MCF 10A (cell line): ENCODE results near the gene ADAM17. TPM values are rescaled to one million over a fixed set of nuclear protein-coding genes. Genes with fewer than 3 reads are reported as not detected.
"Not testable (repeated sequence)": the region's sequence is repeated elsewhere in the genome, so short reads cannot be mapped to it uniquely, and the experiment has no call there.

Experiments used
- BruUV-seq: library from RNA; stranded (reverse); fragments of 400-500 nt; replicated peaks from 2 replicates; lab custom pipeline; 2021; lab: Mats Ljungman, UMichigan
- CTCF ChIA-PET: fragments of 300-600 bp; sonication (Branson Sonifier 250); formaldehyde crosslinking; extraction: SDS; loops from one replicate; lab custom pipeline; 2021; ENCODE audit warnings: antibody characterized with exemption, inconsistent platforms; lab: Yijun Ruan, JAX
- POLR2A ChIA-PET: fragments of 300-600, 350-650 bp; sonication (Branson Sonifier 250); formaldehyde crosslinking; extraction: SDS; loops from one replicate; lab custom pipeline; 2020; ENCODE audit warnings: antibody characterized with exemption, inconsistent platforms; lab: Yijun Ruan, JAX
- DNase-seq: peaks from one replicate; pipeline ENCODE4 v3.0.0-alpha.2; 2018; ENCODE audit not compliant: unreplicated experiment
- H3K27ac Mint-ChIP-seq: one replicate; pipeline ENCODE4 v1.8.0; 2022; ENCODE audit warnings: mild to moderate bottlenecking, low read depth, mixed read lengths; ENCODE audit not compliant: unreplicated experiment
- H3K27me3 Mint-ChIP-seq: one replicate; pipeline ENCODE4 v1.8.0; 2022; ENCODE audit warnings: mixed read lengths; ENCODE audit not compliant: insufficient read depth, unreplicated experiment
- H3K36me3 Mint-ChIP-seq: one replicate; pipeline ENCODE4 v1.8.0; 2022; ENCODE audit warnings: mild to moderate bottlenecking, moderate library complexity, mixed read lengths; ENCODE audit not compliant: insufficient read depth, unreplicated experiment
- H3K4me1 Mint-ChIP-seq: one replicate; pipeline ENCODE4 v1.8.0; 2022; ENCODE audit warnings: mixed read lengths; ENCODE audit not compliant: insufficient read depth, unreplicated experiment
- H3K4me3 Mint-ChIP-seq: one replicate; pipeline ENCODE4 v1.8.0; 2022; ENCODE audit warnings: mild to moderate bottlenecking, moderate library complexity, mixed read lengths; ENCODE audit not compliant: unreplicated experiment
- H3K9me3 Mint-ChIP-seq: one replicate; pipeline ENCODE4 v1.8.0; 2022; ENCODE audit warnings: mixed read lengths; ENCODE audit not compliant: unreplicated experiment
- intact Hi-C: fragments of 100-400 bp; cut with micrococcal nuclease; formaldehyde crosslinking; loops from 2 replicates; pipeline ENCODE4 v1.14.1; 2022
- total RNA-seq: library from RNA; stranded (reverse); gene quantifications from 2 replicates; pipeline ENCODE4 v1.2.3, GENCODE V29; 2022
- TF ChIP-seq, protein P1 (sequence below): fragments of 200-600 bp; IDR thresholded peaks from one replicate; pipeline ENCODE4 v1.8.0; 2022; ENCODE audit warnings: antibody characterized with exemption, mild to moderate bottlenecking; ENCODE audit not compliant: unreplicated experiment

The ADAM17 gene
- total RNA-seq, 1 experiment from 2014 or later = 44.3 TPM

DNA sequence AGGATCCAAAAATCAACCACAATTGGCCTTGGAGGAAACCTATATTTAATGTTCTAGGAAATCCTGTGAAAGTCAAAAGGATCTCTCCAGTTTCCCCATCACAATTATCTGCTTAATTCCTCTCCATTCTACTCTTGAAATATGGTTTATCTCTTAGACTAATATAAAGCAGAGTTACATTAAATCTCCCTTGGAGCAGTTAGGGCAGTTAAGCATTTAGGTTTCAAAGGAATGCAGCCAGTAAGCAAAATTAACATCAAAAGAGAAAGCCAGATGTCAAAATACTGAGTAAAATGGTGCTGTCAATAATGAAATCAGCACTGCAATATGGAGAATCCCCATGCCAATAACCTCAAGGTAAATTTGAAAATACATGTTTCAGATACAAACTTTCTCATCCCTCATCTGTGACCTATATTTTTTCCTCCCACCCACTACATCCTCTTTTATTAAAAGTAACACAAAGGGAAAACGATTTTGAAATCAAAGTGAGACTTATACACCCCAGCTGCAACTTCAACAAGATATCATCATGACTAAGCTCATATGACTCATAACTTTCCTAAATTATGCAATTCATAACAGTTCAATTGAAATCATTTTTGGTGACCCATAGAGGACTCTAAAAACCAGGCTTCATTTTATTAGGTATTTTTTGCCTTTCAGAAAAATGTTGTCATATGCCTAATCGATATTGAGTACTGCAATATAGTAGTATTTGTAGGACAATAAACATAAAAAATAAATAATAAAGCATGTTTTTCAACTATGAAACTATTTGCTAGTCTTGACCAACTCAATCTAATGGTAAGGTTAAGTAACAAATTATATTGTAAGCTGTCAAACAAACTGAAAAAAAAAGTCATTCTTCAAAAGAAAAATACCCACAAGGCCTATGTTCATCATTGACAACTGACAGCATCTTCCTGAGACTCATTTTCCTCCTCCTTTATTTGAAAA lies 3.1 kb downstream of the ADAM17 start:
- POLR2A ChIA-PET = interaction anchor here (0.6 to 6.7 kb wide), 6 partner anchors 12 to 294 kb away, joined by 3 to 118 read pairs (median 4); partner anchors contain the start of gene YWHAQ
- Mint-ChIP-seq H3K27me3 (no peaks in the 10 kb centered on the region), H3K9me3 (no peaks in the 10 kb centered on the region), H3K27ac (peak overlapping the region; percentile 85), H3K36me3 (peaks cover 18% of the 10 kb centered on the region), H3K4me1 (peaks cover 35% of the 10 kb centered on the region), H3K4me3 (peak overlapping the region; percentile 51)
- peak; percentile 87 for DNase-seq
- CTCF ChIA-PET = interaction anchor here (0.6 to 1.3 kb wide), 2 partner anchors 217 to 248 kb away, joined by 3 read pairs; no protein-coding TSS in a partner anchor
- TF ChIP-seq, protein P1, sequence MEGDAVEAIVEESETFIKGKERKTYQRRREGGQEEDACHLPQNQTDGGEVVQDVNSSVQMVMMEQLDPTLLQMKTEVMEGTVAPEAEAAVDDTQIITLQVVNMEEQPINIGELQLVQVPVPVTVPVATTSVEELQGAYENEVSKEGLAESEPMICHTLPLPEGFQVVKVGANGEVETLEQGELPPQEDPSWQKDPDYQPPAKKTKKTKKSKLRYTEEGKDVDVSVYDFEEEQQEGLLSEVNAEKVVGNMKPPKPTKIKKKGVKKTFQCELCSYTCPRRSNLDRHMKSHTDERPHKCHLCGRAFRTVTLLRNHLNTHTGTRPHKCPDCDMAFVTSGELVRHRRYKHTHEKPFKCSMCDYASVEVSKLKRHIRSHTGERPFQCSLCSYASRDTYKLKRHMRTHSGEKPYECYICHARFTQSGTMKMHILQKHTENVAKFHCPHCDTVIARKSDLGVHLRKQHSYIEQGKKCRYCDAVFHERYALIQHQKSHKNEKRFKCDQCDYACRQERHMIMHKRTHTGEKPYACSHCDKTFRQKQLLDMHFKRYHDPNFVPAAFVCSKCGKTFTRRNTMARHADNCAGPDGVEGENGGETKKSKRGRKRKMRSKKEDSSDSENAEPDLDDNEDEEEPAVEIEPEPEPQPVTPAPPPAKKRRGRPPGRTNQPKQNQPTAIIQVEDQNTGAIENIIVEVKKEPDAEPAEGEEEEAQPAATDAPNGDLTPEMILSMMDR = no peak
- intact Hi-C loops = loop anchor here (5.0 to 10.0 kb wide), 3 partner anchors 75 to 492 kb away; partner anchors contain the start of gene KLF11
- BruUV-seq = no TSS peak

DNA sequence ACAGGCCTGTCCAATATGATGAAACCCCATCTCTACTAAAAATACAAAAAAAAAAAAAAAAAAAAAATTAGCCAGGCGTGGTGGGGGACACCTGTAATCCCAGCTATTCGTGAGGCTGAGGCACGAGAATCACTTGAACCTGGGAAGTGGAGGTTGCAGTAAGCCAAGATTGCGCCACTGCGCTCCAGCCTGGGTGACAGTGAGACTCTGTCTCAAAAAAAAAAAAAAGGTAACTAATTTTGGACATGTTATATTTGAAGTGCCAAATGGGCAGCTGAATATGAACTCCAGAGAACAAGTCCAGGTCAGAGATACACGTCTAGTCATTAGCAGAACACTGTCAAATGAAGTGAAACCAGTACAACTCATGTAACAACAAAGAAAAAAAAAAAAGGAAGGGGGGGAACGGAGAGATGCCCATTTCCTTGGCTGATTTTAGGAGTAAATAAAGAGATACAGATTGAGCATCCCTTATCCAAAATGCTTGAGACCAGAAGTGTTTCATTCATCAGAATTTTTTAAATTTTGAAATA lies 4.7 kb downstream of the ADAM17 start:
- H3K27ac Mint-ChIP-seq = not testable (repeated sequence)
- CTCF ChIA-PET = interaction anchor here (0.6 kb wide), 2 partner anchors 74 to 879 kb away, joined by 3 to 5 read pairs; no protein-coding TSS in a partner anchor

DNA sequence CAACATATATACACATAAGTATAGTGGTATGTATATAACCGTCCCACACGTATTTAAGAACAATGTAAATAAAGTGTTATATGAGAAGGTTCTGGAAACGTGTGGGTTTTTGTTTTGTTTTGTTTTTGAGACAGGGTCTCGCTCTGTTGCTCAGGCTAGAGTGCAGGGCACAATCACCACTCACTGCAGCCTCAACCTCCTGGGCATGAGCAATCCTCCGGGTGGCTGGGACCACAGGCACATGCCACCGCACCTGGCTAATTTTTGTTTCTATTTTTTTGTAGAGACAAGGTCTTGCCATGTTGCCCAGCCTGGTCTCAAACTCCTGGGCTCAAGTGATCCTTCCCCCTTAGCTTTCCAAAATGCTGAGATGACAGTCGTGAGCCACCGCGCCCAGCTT lies 6.2 kb downstream of the ADAM17 start:
- no peak for DNase-seq
- BruUV-seq = no TSS peak
- Mint-ChIP-seq H3K36me3 (peaks cover 11% of the 10 kb centered on the region), H3K4me3 (no peak overlapping the region), H3K27me3 (no peaks in the 10 kb centered on the region), H3K9me3 (no peaks in the 10 kb centered on the region), H3K4me1 (peaks cover 37% of the 10 kb centered on the region), H3K27ac (peak overlapping the region; percentile 19)
- TF ChIP-seq, protein P1 = no peak
- intact Hi-C loops = no loop called here
- POLR2A ChIA-PET = interaction anchor here (0.7 to 1.3 kb wide), 2 partner anchors 10 to 15 kb away, joined by 3 read pairs; no protein-coding TSS in a partner anchor
- CTCF ChIA-PET = no interaction called here

More for the DNA sequence above, 4.7 kb downstream of the ADAM17 start:
- intact Hi-C loops = loop anchor here (5.0 to 10.0 kb wide), 3 partner anchors 74 to 494 kb away; partner anchors contain the start of gene KLF11
- not testable (repeated sequence) for BruUV-seq, DNase-seq, H3K27me3 Mint-ChIP-seq, H3K4me3 Mint-ChIP-seq, H3K9me3 Mint-ChIP-seq
- H3K36me3 Mint-ChIP-seq = peaks cover 18% of the 10 kb centered on the region
- POLR2A ChIA-PET = interaction anchor here (0.6 to 6.7 kb wide), 7 partner anchors 8 to 143 kb away, joined by 3 to 118 read pairs (median 4); partner anchors contain the start of gene YWHAQ
- H3K4me1 Mint-ChIP-seq = peaks cover 42% of the 10 kb centered on the region

DNA sequence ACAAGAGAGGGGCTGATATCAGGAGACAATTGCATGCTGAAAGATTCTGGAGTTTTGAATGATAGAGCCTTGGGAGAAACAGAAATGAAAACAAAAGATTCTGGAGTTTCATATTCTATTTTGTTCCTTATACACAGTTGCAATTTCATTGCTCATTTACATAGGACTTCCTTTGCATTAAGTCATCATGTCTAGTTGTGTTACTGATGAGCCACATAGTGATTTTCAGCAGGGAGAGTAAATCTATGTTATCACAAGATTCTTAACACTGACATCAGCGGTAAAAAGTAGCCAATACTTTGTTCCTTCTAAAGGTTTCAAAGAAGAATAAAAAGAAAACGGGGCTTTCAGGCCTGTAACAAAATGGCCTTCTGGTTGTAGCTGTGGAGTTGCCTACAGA lies 7.1 kb downstream of the ADAM17 start:
- ChIA-PET POLR2A (interaction anchor here (0.7 to 1.3 kb wide), 2 partner anchors 11 to 14 kb away, joined by 3 read pairs; no protein-coding TSS in a partner anchor), CTCF (interaction anchor here (0.6 kb wide), 2 partner anchors 73 to 238 kb away, joined by 3 read pairs; no protein-coding TSS in a partner anchor)
- TF ChIP-seq, protein P1 = no peak
- intact Hi-C loops = no loop called here
- Mint-ChIP-seq H3K27me3 (no peaks in the 10 kb centered on the region), H3K27ac (no peak overlapping the region), H3K4me1 (peaks cover 34% of the 10 kb centered on the region), H3K4me3 (no peak overlapping the region), H3K36me3 (peaks cover 11% of the 10 kb centered on the region), H3K9me3 (no peaks in the 10 kb centered on the region)
- no peak for DNase-seq
- no TSS peak for BruUV-seq
